HepG2 (cell line): Measurements from ENCODE around the gene GCH1. TPM values are rescaled to one million over a fixed set of nuclear protein-coding genes. Genes with fewer than 3 reads are reported as not detected.

Experiments
- CBFB ChIP-seq: sonication (generic); formaldehyde crosslinking; IDR thresholded peaks from 2 replicates; pipeline ENCODE4 v1.4.0; 2020; ENCODE audit warnings: missing genetic modification reagents
- CHD4 ChIP-seq: fragments of 200-600 bp; sonication (generic); IDR thresholded peaks from 2 replicates; pipeline ENCODE4 v1.7.0; 2017; ENCODE audit warnings: mild to moderate bottlenecking, low read length, borderline replicate concordance
- FOXO1 ChIP-seq: sonication (generic); formaldehyde crosslinking; IDR thresholded peaks from 2 replicates; pipeline ENCODE4 v1.4.0; 2020; ENCODE audit warnings: missing genetic modification reagents
- GTF3A ChIP-seq: sonication (generic); formaldehyde crosslinking; conservative IDR thresholded peaks from 2 replicates; pipeline ENCODE4 v1.4.0; 2020; ENCODE audit warnings: mild to moderate bottlenecking, missing genetic modification reagents
- HOXA3 ChIP-seq: sonication (generic); formaldehyde crosslinking; IDR thresholded peaks from 2 replicates; pipeline ENCODE4 v1.5.0; 2020; ENCODE audit warnings: missing genetic modification reagents
- KAT2B ChIP-seq: fragments of 150-350 bp; IDR thresholded peaks from 2 replicates; pipeline ENCODE4 v1.6.1; 2014; ENCODE audit warnings: low read depth, low read length, borderline replicate concordance
- MATR3 ChIP-seq: sonication (generic); formaldehyde crosslinking; IDR thresholded peaks from 2 replicates; pipeline ENCODE4 v1.4.0; 2020; ENCODE audit warnings: missing genetic modification reagents
- PHF21A ChIP-seq: sonication (generic); formaldehyde crosslinking; IDR thresholded peaks from 2 replicates; pipeline ENCODE4 v1.5.0; 2020; ENCODE audit warnings: mild to moderate bottlenecking, missing genetic modification reagents
- PPARG ChIP-seq: conservative IDR thresholded peaks from 2 replicates; pipeline ENCODE4 v1.6.1; 2016; ENCODE audit warnings: missing biosample characterization, missing genetic modification reagents
- RFX3 ChIP-seq: IDR thresholded peaks from 2 replicates; pipeline ENCODE4 v1.6.1; 2016; ENCODE audit warnings: missing biosample characterization, missing genetic modification reagents
- TBX3 ChIP-seq: fragments of 450-650 bp; IDR thresholded peaks from 2 replicates; pipeline ENCODE4 v1.6.1; 2017; ENCODE audit warnings: antibody characterized with exemption, mild to moderate bottlenecking, inconsistent platforms, borderline replicate concordance
- ZBTB1 ChIP-seq: sonication (generic); formaldehyde crosslinking; IDR thresholded peaks from 2 replicates; pipeline ENCODE4 v1.4.0; 2020; ENCODE audit warnings: missing genetic modification reagents, borderline replicate concordance
- ZKSCAN1 ChIP-seq: fragments of 150-350 bp; IDR thresholded peaks from 2 replicates; pipeline ENCODE4 v1.6.1; 2014; ENCODE audit warnings: low read length
- ZNF317 ChIP-seq: sonication (generic); formaldehyde crosslinking; IDR thresholded peaks from 2 replicates; pipeline ENCODE4 v1.5.0; 2020; ENCODE audit warnings: mild to moderate bottlenecking, missing genetic modification reagents
- ZNF431 ChIP-seq: sonication (generic); formaldehyde crosslinking; IDR thresholded peaks from 2 replicates; pipeline ENCODE4 v1.9.0; 2022; ENCODE audit warnings: missing genetic modification reagents, low read depth, mild to moderate bottlenecking, borderline replicate concordance
- ZSCAN29 ChIP-seq: sonication (generic); formaldehyde crosslinking; conservative IDR thresholded peaks from 2 replicates; pipeline ENCODE4 v1.4.0; 2020; ENCODE audit warnings: mild to moderate bottlenecking, missing genetic modification reagents
- polyA plus RNA-seq, 8 experiments: library from polyadenylated mRNA; depleted of rRNA in 3 of 8; stranded (reverse) in 7 of 8; unstranded in 1 of 8; fragments of >200 nt; fragmentation: Illumina TruSeq in 4 of 8; extraction: Trizol in 4 of 8; gene quantifications; 2 replicates each; pipeline versions ENCODE4 v1.2.1 to v1.2.3, GENCODE V29; 2011 to 2016; ENCODE audit warnings: low read depth in 4 of 8, missing spikeins in 1 of 8, mixed read lengths in 1 of 8; ENCODE audit not compliant: insufficient read depth in 1 of 8
- total RNA-seq, 5 experiments: library from RNA; depleted of rRNA; stranded (reverse); fragments of >200 nt; fragmentation: Illumina TruSeq; extraction: Trizol; gene quantifications; 2 replicates each; pipeline ENCODE4 v1.2.3, GENCODE V29; 2016; ENCODE audit warnings: low read depth in 1 of 5
- TF ChIP-seq, protein P1 (sequence below): IDR thresholded peaks from 2 replicates; pipeline ENCODE4 v1.6.1; 2012; ENCODE audit warnings: low read length, improper control_type of control experiment
- TF ChIP-seq, protein P2 (sequence below): sonication (generic); formaldehyde crosslinking; IDR thresholded peaks from 2 replicates; pipeline ENCODE4 v1.4.0; 2020; ENCODE audit warnings: mild to moderate bottlenecking, missing genetic modification reagents
- TF ChIP-seq, protein P3 (sequence below): sonication (generic); formaldehyde crosslinking; conservative IDR thresholded peaks from 2 replicates; pipeline ENCODE4 v1.4.0; 2020; ENCODE audit warnings: mild to moderate bottlenecking, missing genetic modification reagents, moderate library complexity
- TF ChIP-seq, protein P4 (sequence below): sonication (generic); formaldehyde crosslinking; IDR thresholded peaks from 2 replicates; pipeline ENCODE4 v1.5.1; 2020; ENCODE audit warnings: missing genetic modification reagents, mild to moderate bottlenecking, borderline replicate concordance

The GCH1 gene
- total and polyA plus RNA-seq, 2 of the 13 experiments (the other 11 are each of a cell fraction or from before 2014, with no cell fraction given) = 15.0 to 25.2 TPM

DNA sequence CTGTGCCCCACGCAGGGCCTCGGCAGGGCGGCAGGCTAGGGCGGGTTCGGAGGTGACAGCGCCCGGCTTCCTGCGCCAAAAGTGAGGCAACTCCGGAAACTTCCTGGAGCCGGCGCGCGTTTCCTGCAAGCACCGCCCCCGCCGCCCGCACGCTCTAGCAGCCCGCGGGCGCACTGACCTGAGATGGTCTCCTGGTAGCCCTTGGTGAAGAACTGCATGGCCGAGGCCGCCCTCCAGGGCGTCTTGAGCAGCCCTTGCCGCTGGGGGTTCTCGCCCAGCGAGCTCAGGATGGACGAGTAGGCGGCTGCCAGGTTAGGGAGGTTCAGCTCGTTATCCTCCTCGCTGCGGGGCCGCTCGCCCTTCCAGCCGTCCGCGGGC is 494 bp downstream of the GCH1 start (continued):
- TF ChIP-seq, protein P1, sequence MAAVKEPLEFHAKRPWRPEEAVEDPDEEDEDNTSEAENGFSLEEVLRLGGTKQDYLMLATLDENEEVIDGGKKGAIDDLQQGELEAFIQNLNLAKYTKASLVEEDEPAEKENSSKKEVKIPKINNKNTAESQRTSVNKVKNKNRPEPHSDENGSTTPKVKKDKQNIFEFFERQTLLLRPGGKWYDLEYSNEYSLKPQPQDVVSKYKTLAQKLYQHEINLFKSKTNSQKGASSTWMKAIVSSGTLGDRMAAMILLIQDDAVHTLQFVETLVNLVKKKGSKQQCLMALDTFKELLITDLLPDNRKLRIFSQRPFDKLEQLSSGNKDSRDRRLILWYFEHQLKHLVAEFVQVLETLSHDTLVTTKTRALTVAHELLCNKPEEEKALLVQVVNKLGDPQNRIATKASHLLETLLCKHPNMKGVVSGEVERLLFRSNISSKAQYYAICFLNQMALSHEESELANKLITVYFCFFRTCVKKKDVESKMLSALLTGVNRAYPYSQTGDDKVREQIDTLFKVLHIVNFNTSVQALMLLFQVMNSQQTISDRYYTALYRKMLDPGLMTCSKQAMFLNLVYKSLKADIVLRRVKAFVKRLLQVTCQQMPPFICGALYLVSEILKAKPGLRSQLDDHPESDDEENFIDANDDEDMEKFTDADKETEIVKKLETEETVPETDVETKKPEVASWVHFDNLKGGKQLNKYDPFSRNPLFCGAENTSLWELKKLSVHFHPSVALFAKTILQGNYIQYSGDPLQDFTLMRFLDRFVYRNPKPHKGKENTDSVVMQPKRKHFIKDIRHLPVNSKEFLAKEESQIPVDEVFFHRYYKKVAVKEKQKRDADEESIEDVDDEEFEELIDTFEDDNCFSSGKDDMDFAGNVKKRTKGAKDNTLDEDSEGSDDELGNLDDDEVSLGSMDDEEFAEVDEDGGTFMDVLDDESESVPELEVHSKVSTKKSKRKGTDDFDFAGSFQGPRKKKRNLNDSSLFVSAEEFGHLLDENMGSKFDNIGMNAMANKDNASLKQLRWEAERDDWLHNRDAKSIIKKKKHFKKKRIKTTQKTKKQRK = no peak
- TF ChIP-seq MATR3 (no peak), ZNF431 (CRISPR knock-in tag) (no peak), CHD4 (no peak), HOXA3 (CRISPR knock-in tag) (peak; percentile 57; the same call in 1 of the 2 replicates), ZNF317 (CRISPR knock-in tag) (peak; percentile 62; the same call in 1 of the 2 replicates), GTF3A (CRISPR knock-in tag) (no peak), TBX3 (no peak), ZBTB1 (CRISPR knock-in tag) (no peak), ZSCAN29 (CRISPR knock-in tag) (no peak), ZKSCAN1 (no peak), RFX3 (CRISPR knock-in tag) (no peak), CBFB (CRISPR knock-in tag) (peak; percentile 52; the same call in 1 of the 2 replicates), FOXO1 (CRISPR knock-in tag) (no peak), PHF21A (CRISPR knock-in tag) (no peak), PPARG (CRISPR knock-in tag) (no peak), KAT2B (no peak)
- TF ChIP-seq, protein P2, sequence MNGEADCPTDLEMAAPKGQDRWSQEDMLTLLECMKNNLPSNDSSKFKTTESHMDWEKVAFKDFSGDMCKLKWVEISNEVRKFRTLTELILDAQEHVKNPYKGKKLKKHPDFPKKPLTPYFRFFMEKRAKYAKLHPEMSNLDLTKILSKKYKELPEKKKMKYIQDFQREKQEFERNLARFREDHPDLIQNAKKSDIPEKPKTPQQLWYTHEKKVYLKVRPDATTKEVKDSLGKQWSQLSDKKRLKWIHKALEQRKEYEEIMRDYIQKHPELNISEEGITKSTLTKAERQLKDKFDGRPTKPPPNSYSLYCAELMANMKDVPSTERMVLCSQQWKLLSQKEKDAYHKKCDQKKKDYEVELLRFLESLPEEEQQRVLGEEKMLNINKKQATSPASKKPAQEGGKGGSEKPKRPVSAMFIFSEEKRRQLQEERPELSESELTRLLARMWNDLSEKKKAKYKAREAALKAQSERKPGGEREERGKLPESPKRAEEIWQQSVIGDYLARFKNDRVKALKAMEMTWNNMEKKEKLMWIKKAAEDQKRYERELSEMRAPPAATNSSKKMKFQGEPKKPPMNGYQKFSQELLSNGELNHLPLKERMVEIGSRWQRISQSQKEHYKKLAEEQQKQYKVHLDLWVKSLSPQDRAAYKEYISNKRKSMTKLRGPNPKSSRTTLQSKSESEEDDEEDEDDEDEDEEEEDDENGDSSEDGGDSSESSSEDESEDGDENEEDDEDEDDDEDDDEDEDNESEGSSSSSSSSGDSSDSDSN = no peak; the same call in 1 of the 2 replicates
- TF ChIP-seq, protein P3, sequence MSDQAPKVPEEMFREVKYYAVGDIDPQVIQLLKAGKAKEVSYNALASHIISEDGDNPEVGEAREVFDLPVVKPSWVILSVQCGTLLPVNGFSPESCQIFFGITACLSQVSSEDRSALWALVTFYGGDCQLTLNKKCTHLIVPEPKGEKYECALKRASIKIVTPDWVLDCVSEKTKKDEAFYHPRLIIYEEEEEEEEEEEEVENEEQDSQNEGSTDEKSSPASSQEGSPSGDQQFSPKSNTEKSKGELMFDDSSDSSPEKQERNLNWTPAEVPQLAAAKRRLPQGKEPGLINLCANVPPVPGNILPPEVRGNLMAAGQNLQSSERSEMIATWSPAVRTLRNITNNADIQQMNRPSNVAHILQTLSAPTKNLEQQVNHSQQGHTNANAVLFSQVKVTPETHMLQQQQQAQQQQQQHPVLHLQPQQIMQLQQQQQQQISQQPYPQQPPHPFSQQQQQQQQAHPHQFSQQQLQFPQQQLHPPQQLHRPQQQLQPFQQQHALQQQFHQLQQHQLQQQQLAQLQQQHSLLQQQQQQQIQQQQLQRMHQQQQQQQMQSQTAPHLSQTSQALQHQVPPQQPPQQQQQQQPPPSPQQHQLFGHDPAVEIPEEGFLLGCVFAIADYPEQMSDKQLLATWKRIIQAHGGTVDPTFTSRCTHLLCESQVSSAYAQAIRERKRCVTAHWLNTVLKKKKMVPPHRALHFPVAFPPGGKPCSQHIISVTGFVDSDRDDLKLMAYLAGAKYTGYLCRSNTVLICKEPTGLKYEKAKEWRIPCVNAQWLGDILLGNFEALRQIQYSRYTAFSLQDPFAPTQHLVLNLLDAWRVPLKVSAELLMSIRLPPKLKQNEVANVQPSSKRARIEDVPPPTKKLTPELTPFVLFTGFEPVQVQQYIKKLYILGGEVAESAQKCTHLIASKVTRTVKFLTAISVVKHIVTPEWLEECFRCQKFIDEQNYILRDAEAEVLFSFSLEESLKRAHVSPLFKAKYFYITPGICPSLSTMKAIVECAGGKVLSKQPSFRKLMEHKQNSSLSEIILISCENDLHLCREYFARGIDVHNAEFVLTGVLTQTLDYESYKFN (CRISPR knock-in tag) = no peak
- TF ChIP-seq, protein P4, sequence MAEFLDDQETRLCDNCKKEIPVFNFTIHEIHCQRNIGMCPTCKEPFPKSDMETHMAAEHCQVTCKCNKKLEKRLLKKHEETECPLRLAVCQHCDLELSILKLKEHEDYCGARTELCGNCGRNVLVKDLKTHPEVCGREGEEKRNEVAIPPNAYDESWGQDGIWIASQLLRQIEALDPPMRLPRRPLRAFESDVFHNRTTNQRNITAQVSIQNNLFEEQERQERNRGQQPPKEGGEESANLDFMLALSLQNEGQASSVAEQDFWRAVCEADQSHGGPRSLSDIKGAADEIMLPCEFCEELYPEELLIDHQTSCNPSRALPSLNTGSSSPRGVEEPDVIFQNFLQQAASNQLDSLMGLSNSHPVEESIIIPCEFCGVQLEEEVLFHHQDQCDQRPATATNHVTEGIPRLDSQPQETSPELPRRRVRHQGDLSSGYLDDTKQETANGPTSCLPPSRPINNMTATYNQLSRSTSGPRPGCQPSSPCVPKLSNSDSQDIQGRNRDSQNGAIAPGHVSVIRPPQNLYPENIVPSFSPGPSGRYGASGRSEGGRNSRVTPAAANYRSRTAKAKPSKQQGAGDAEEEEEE (CRISPR knock-in tag) = no peak
